HEK293 (cell line): ENCODE data around the gene KLHL22.

Source experiments
- BCL11A ChIP-seq: fragments of 450-650 bp; formaldehyde crosslinking; IDR thresholded peaks from 2 replicates; pipeline ENCODE4 v1.5.1; 2016; ENCODE audit warnings: low read depth, missing biosample characterization, missing genetic modification characterization
- GLIS1 ChIP-seq: fragments of 450-650 bp; formaldehyde crosslinking; IDR thresholded peaks from 2 replicates; pipeline ENCODE4 v1.5.1; 2016; ENCODE audit warnings: missing biosample characterization, missing genetic modification characterization
- HOXC10 ChIP-seq: sonication (generic); formaldehyde crosslinking; IDR thresholded peaks from 2 replicates; pipeline ENCODE4 v1.8.1; 2023; ENCODE audit warnings: mild to moderate bottlenecking, missing genetic modification reagents
- PRDM2 ChIP-seq: fragments of 450-650 bp; formaldehyde crosslinking; IDR thresholded peaks from 2 replicates; pipeline ENCODE4 v1.5.1; 2016; ENCODE audit warnings: missing biosample characterization, missing genetic modification characterization, borderline replicate concordance
- SCRT1 ChIP-seq: fragments of 450-650 bp; formaldehyde crosslinking; IDR thresholded peaks from 2 replicates; pipeline ENCODE4 v1.5.1; 2016; ENCODE audit warnings: missing biosample characterization, missing genetic modification characterization, borderline replicate concordance
- SP2 ChIP-seq: fragments of 450-650 bp; formaldehyde crosslinking; IDR thresholded peaks from 2 replicates; pipeline ENCODE4 v1.5.1; 2016; ENCODE audit warnings: missing biosample characterization, missing genetic modification characterization
- SP7 ChIP-seq: fragments of 450-650 bp; formaldehyde crosslinking; IDR thresholded peaks from 2 replicates; pipeline ENCODE4 v1.5.1; 2016; ENCODE audit warnings: missing biosample characterization, missing genetic modification characterization
- ZBTB10 ChIP-seq: fragments of 450-650 bp; formaldehyde crosslinking; IDR thresholded peaks from 2 replicates; pipeline ENCODE4 v1.5.1; 2016; ENCODE audit warnings: missing biosample characterization, missing genetic modification characterization
- ZBTB49 ChIP-seq: fragments of 450-650 bp; formaldehyde crosslinking; IDR thresholded peaks from 2 replicates; pipeline ENCODE4 v1.5.1; 2016; ENCODE audit warnings: missing biosample characterization, missing genetic modification characterization, low read depth
- ZNF221 ChIP-seq: fragments of 450-650 bp; formaldehyde crosslinking; IDR thresholded peaks from 2 replicates; pipeline ENCODE4 v1.5.1; 2017; ENCODE audit warnings: missing biosample characterization, missing genetic modification characterization, borderline replicate concordance
- ZNF274 ChIP-seq, 2 experiments: fragments of 200-500 bp in 1 of 2; fragments of 450-650 bp in 1 of 2; sonication (Bioruptor generic) in 1 of 2; formaldehyde crosslinking in 1 of 2; IDR thresholded peaks; 2 replicates each; pipeline versions ENCODE4 v1.5.1 to v1.6.1; 2014 to 2016; ENCODE audit warnings: borderline replicate concordance in 1 of 2, inconsistent platforms in 1 of 2, low read length in 1 of 2, missing biosample characterization in 1 of 2, missing genetic modification characterization in 1 of 2
- ZNF280C ChIP-seq: fragments of 450-650 bp; formaldehyde crosslinking; IDR thresholded peaks from 2 replicates; pipeline ENCODE4 v1.5.1; 2016; ENCODE audit warnings: missing biosample characterization, missing genetic modification characterization
- ZNF341 ChIP-seq: fragments of 450-650 bp; formaldehyde crosslinking; IDR thresholded peaks from 2 replicates; pipeline ENCODE4; 2016; ENCODE audit warnings: low read depth, missing biosample characterization, missing genetic modification characterization
- ZNF394 ChIP-seq: fragments of 450-650 bp; formaldehyde crosslinking; IDR thresholded peaks from 2 replicates; pipeline ENCODE4 v1.5.1; 2016; ENCODE audit warnings: missing biosample characterization, missing genetic modification characterization, mild to moderate bottlenecking, moderate library complexity, borderline replicate concordance
- ZNF518A ChIP-seq: fragments of 450-650 bp; formaldehyde crosslinking; conservative IDR thresholded peaks from 2 replicates; pipeline ENCODE4 v1.5.1; 2016; ENCODE audit warnings: low read depth, missing biosample characterization, missing genetic modification characterization
- ZNF529 ChIP-seq: fragments of 450-650 bp; formaldehyde crosslinking; IDR thresholded peaks from 2 replicates; pipeline ENCODE4 v1.5.1; 2017; ENCODE audit warnings: missing genetic modification characterization, missing biosample characterization; ENCODE audit not compliant: insufficient replicate concordance
- ZNF76 ChIP-seq: fragments of 450-650 bp; formaldehyde crosslinking; IDR thresholded peaks from 2 replicates; pipeline ENCODE4; 2016; ENCODE audit warnings: low read depth, missing biosample characterization, missing genetic modification characterization, borderline replicate concordance

Gene KLHL22

GRCh38 chr22:20436768-20437612 lies 58.6 kb downstream of the KLHL22 start (continued):
- TF ChIP-seq ZBTB10 (tag by site-specific recombination) (peak; percentile 45; the same call in 1 of the 2 replicates), ZNF274 (IDR thresholded peaks at IDR 0.05; ENCODE audit: low read length) (no peak), ZNF274 (tag by site-specific recombination; IDR thresholded peaks at IDR 0.05; ENCODE audit: borderline replicate concordance) (no peak), GLIS1 (tag by site-specific recombination) (peak; percentile 56), ZNF394 (peak; percentile 69; the same call in 1 of the 2 replicates), ZNF341 (tag by site-specific recombination) (peak; percentile 27; the same call in 1 of the 2 replicates), ZNF221 (tag by site-specific recombination) (no peak), SP7 (tag by site-specific recombination) (peak; percentile 31; the same call in 1 of the 2 replicates), PRDM2 (tag by site-specific recombination) (0 out of 2 replicates have a peak, but pooled peaks have one; percentile 39), ZNF529 (tag by site-specific recombination) (no peak), ZNF518A (tag by site-specific recombination) (no peak), ZNF76 (peak; percentile 57), HOXC10 (CRISPR knock-in tag) (0 out of 2 replicates have a peak, but pooled peaks have one; percentile 17), BCL11A (tag by site-specific recombination) (peak; percentile 68), ZBTB49 (tag by site-specific recombination) (no peak), SCRT1 (tag by site-specific recombination) (no peak), SP2 (tag by site-specific recombination) (peak; percentile 58), ZNF280C (tag by site-specific recombination) (no peak)
